ENCODE results near the gene TIE1.

Gene TIE1

DNA sequence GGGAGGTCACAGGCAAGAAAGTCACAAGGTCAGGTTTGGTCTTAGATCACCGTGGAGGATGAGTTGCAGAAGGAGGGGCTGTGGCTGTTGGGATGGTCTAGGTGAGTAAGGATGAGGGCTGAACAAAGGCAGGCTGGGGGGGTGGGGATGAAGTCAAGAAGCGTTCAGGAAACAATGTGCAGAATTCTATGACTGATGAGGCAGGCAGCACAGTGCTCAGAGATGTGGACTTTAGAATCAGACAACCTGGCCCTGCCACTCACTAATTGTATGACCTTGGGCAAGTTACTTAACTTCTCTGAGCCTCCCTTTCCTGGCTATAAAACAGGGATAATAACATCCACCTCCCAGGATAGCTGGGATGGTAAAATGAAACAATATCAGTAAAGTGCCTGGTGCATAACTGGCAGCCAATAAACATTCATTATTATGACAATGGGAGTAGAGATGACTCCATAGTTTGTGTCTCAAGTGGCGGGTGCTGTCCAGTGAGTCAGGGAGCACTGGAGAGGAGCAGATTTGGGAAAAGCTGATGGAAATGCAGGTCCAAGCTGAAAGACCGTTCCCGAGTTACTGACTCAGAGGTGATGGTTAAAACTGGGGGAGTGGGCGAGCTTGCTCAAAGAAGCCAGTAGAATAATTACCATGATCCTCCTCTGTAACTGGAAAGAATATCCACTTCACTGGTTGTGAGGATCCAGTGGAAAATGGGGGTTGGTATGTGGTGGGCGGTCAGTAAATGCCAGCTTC is 2.1 kb downstream of the TIE1 start:
- CTCF ChIA-PET: interaction anchor here (1.0 to 1.5 kb wide), 5 partner anchors 10 to 76 kb away, joined by 3 to 5 read pairs (median 4); no protein-coding TSS in a partner anchor

DNA sequence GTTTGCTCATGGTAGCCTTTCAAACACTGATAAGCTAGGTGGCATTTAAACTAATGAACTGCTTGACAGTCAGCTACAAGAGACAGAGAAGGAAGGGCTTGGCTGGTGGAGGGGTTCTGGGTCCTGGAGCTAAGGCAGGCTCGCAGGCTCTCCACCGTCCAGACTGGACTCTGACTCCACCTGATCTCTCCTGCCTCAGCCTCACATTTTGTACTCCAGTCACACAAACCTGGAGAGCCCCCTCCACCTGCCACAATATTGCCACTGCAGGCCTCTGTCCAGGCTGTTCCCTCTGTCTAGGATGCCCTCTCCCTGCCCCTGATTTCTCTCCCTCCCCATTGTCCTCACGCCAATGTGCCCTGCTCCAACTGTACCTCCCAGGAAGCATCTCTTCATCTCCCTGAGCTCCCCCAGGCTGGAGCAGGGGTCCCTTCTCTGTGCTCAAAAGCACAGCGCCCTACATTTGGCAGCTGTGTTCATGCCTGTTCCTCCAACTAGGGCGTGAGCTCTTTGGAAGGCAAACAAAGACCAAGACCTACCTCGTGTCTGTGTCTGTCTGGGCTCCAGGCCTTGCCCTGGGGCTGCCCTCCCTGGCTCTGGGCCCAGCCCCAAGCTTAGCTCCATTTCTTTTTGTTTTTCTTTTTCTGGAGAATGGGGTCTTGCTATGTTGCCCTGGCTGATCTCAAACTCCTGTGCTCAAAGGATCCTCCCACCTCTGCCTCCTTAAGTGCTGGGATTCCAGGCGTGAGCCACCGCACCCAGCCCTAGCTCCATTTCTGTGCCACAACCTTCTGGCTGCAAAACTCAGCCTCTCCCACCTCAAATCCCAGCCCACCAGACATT is 2.9 kb downstream of the TIE1 start:
- no peaks in the 10 kb centered on the region for H3K27me3 ChIP-seq (replicated peaks in 2 of 5; ENCODE audit: control insufficient read depth in 4 of 5, insufficient read depth in 5 of 5, low read length in 4 of 5)
- no peak for DNase-seq
- WGBS (ENCODE audit: insufficient coverage): 78% methylated on average over 6 of the region's 8 CpGs
- H3K27ac ChIP-seq (ENCODE audit: insufficient read depth in 1 of 2, low read depth in 1 of 2, low read length in 2 of 2, poor library complexity in 1 of 2, severe bottlenecking in 2 of 2): peak overlapping the region in 1 of 2 experiments; percentile 38
- peaks cover 0 to 55% (median 42%) of the 10 kb centered on the region in 4 experiments for H3K4me1 ChIP-seq (ENCODE audit: control extremely low read depth in 1 of 4, control insufficient read depth in 4 of 4, insufficient read depth in 4 of 4, low read length in 3 of 4)
- no peaks in the 10 kb centered on the region for H3K9me3 ChIP-seq (ENCODE audit: control extremely low read depth in 1 of 5, control insufficient read depth in 4 of 5, insufficient read depth in 2 of 5, low read depth in 1 of 5, low read length in 4 of 5)
- POLR2A ChIA-PET: no interaction called here
- peaks cover 0 to 28% (median 12%) of the 10 kb centered on the region in 4 experiments for H3K36me3 ChIP-seq (ENCODE audit: control insufficient read depth in 4 of 4, insufficient read depth in 4 of 4, low read length in 3 of 4)
- H3K4me3 ChIP-seq (ENCODE audit: control insufficient read depth in 1 of 7, extremely low read depth in 1 of 7, insufficient read depth in 4 of 7, low read depth in 2 of 7, low read length in 6 of 7): peak overlapping the region in 1 of 7 experiments; percentile 55
- CTCF ChIA-PET: interaction anchor here (1.0 to 1.5 kb wide), 5 partner anchors 10 to 77 kb away, joined by 3 to 5 read pairs (median 4); no protein-coding TSS in a partner anchor

More for the DNA sequence above, 2.1 kb downstream of the TIE1 start:
- POLR2A ChIA-PET: no interaction called here
- Histone ChIP-seq H3K4me3 (ENCODE audit: control insufficient read depth in 1 of 7, extremely low read depth in 1 of 7, insufficient read depth in 4 of 7, low read depth in 2 of 7, low read length in 6 of 7) (no peak overlapping the region), H3K27ac (ENCODE audit: insufficient read depth in 1 of 2, low read depth in 1 of 2, low read length in 2 of 2, poor library complexity in 1 of 2, severe bottlenecking in 2 of 2) (no peak overlapping the region), H3K4me1 (ENCODE audit: control extremely low read depth in 1 of 4, control insufficient read depth in 4 of 4, insufficient read depth in 4 of 4, low read length in 3 of 4) (peaks cover 0 to 55% (median 42%) of the 10 kb centered on the region in 4 experiments), H3K27me3 (replicated peaks in 2 of 5; ENCODE audit: control insufficient read depth in 4 of 5, insufficient read depth in 5 of 5, low read length in 4 of 5) (no peaks in the 10 kb centered on the region), H3K9me3 (ENCODE audit: control extremely low read depth in 1 of 5, control insufficient read depth in 4 of 5, insufficient read depth in 2 of 5, low read depth in 1 of 5, low read length in 4 of 5) (no peaks in the 10 kb centered on the region), H3K36me3 (ENCODE audit: control insufficient read depth in 4 of 4, insufficient read depth in 4 of 4, low read length in 3 of 4) (peaks cover 0 to 25% (median 11%) of the 10 kb centered on the region in 4 experiments)
- WGBS (ENCODE audit: insufficient coverage): 88% methylated on average over 7 of the region's 7 CpGs
- no peak for DNase-seq

DNA sequence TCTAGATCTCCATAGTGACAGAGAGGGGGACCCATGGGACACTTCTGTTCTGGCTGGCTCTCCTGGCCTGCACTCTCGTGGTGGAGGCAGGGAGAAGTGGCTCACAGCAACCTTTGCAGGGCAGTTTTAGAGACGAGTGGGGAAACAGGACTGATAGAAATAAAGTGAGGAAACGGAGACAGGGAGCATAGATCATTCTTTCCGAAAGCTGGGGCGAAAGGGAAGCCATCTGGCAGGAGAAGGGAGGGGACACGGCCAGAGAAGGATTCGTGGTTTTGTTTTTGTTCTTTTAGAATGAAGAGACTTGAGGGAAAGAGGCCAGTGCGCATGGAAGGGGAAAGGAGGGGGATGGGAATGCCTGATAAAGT is 3.5 kb downstream of the TIE1 start:
- CTCF ChIA-PET: interaction anchor here (1.0 kb wide), 1 partner anchor 27 kb away, joined by 3 read pairs; no protein-coding TSS in a partner anchor
- H3K4me1 ChIP-seq (ENCODE audit: control extremely low read depth in 1 of 4, control insufficient read depth in 4 of 4, insufficient read depth in 4 of 4, low read length in 3 of 4): peaks cover 0 to 54% (median 41%) of the 10 kb centered on the region in 4 experiments
- WGBS (ENCODE audit: insufficient coverage): 4% methylated on average over 7 of the region's 8 CpGs
- no peaks in the 10 kb centered on the region for H3K27me3 ChIP-seq (replicated peaks in 2 of 5; ENCODE audit: control insufficient read depth in 4 of 5, insufficient read depth in 5 of 5, low read length in 4 of 5)
- peak overlapping the region in 1 of 2 experiments; percentile 38 for H3K27ac ChIP-seq (ENCODE audit: insufficient read depth in 1 of 2, low read depth in 1 of 2, low read length in 2 of 2, poor library complexity in 1 of 2, severe bottlenecking in 2 of 2)
- no peaks in the 10 kb centered on the region for H3K9me3 ChIP-seq (ENCODE audit: control extremely low read depth in 1 of 5, control insufficient read depth in 4 of 5, insufficient read depth in 2 of 5, low read depth in 1 of 5, low read length in 4 of 5)
- H3K36me3 ChIP-seq (ENCODE audit: control insufficient read depth in 4 of 4, insufficient read depth in 4 of 4, low read length in 3 of 4): peaks cover 0 to 32% (median 15%) of the 10 kb centered on the region in 4 experiments
- peak in 2 of 3 donors; percentile 28 to 38 for DNase-seq
- POLR2A ChIA-PET: no interaction called here
- H3K4me3 ChIP-seq (ENCODE audit: control insufficient read depth in 1 of 7, extremely low read depth in 1 of 7, insufficient read depth in 4 of 7, low read depth in 2 of 7, low read length in 6 of 7): peak overlapping the region in 3 of 7 experiments; percentile 28 to 55 (median 31)

- peak overlapping the region in 2 of 7 experiments; percentile 28 to 55 for H3K4me3 ChIP-seq (ENCODE audit: control insufficient read depth in 1 of 7, extremely low read depth in 1 of 7, insufficient read depth in 4 of 7, low read depth in 2 of 7, low read length in 6 of 7)
- no peaks in the 10 kb centered on the region for H3K27me3 ChIP-seq (replicated peaks in 2 of 5; ENCODE audit: control insufficient read depth in 4 of 5, insufficient read depth in 5 of 5, low read length in 4 of 5)
- peaks cover 0 to 49% (median 37%) of the 10 kb centered on the region in 4 experiments for H3K4me1 ChIP-seq (ENCODE audit: control extremely low read depth in 1 of 4, control insufficient read depth in 4 of 4, insufficient read depth in 4 of 4, low read length in 3 of 4)
- WGBS (ENCODE audit: insufficient coverage): 97% methylated on average over 30 of the region's 46 CpGs
- no peak for DNase-seq
- H3K36me3 ChIP-seq (ENCODE audit: control insufficient read depth in 4 of 4, insufficient read depth in 4 of 4, low read length in 3 of 4): peaks cover 0 to 37% (median 20%) of the 10 kb centered on the region in 4 experiments
- no peaks in the 10 kb centered on the region for H3K9me3 ChIP-seq (ENCODE audit: control extremely low read depth in 1 of 5, control insufficient read depth in 4 of 5, insufficient read depth in 2 of 5, low read depth in 1 of 5, low read length in 4 of 5)
- POLR2A ChIA-PET: interaction anchor here (1.0 kb wide), 1 partner anchor 68 kb away, joined by 3 read pairs; no protein-coding TSS in a partner anchor
- peak overlapping the region in 1 of 2 experiments; percentile 38 for H3K27ac ChIP-seq (ENCODE audit: insufficient read depth in 1 of 2, low read depth in 1 of 2, low read length in 2 of 2, poor library complexity in 1 of 2, severe bottlenecking in 2 of 2)
- CTCF ChIA-PET: no interaction called here
Observed at GRCh38 chr1:43304771-43305300, 4.1 kb downstream of the TIE1 start.

DNA sequence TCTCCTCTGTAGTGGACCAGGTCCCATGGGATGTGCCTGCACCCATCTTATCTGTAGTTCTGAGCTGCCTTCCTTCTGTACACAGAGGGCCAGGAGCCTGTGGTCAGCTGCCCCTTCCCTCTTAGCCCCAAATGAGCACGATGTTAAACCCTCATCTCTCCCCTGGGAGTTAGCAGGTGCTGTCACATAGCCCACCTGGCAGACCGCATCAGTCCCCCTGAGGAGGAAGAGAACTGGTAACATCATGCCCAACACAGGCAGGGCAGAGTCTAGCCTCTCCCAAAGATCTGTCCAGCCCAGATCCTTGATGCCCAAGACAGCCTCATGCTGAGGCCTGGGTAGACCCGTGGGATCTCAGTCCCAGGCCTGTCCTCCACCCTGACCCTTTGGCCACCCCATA is 4.7 kb downstream of the TIE1 start:
- ChIA-PET CTCF (interaction anchor here (0.7 kb wide), 1 partner anchor 109 kb away, joined by 3 read pairs; no protein-coding TSS in a partner anchor), POLR2A (interaction anchor here (1.0 kb wide), 1 partner anchor 69 kb away, joined by 3 read pairs; no protein-coding TSS in a partner anchor)
- no peak for DNase-seq
- Histone ChIP-seq H3K27ac (ENCODE audit: insufficient read depth in 1 of 2, low read depth in 1 of 2, low read length in 2 of 2, poor library complexity in 1 of 2, severe bottlenecking in 2 of 2) (no peak overlapping the region), H3K4me1 (ENCODE audit: control extremely low read depth in 1 of 4, control insufficient read depth in 4 of 4, insufficient read depth in 4 of 4, low read length in 3 of 4) (peaks cover 0 to 42% (median 31%) of the 10 kb centered on the region in 4 experiments), H3K4me3 (ENCODE audit: control insufficient read depth in 1 of 7, extremely low read depth in 1 of 7, insufficient read depth in 4 of 7, low read depth in 2 of 7, low read length in 6 of 7) (no peak overlapping the region), H3K36me3 (ENCODE audit: control insufficient read depth in 4 of 4, insufficient read depth in 4 of 4, low read length in 3 of 4) (peaks cover 0 to 41% (median 23%) of the 10 kb centered on the region in 4 experiments), H3K27me3 (replicated peaks in 2 of 5; ENCODE audit: control insufficient read depth in 4 of 5, insufficient read depth in 5 of 5, low read length in 4 of 5) (no peaks in the 10 kb centered on the region), H3K9me3 (ENCODE audit: control extremely low read depth in 1 of 5, control insufficient read depth in 4 of 5, insufficient read depth in 2 of 5, low read depth in 1 of 5, low read length in 4 of 5) (no peaks in the 10 kb centered on the region)
- whole genome bisulfite sequencing (ENCODE audit: insufficient coverage): 100% methylated on average over 2 of the region's 3 CpGs

DNA sequence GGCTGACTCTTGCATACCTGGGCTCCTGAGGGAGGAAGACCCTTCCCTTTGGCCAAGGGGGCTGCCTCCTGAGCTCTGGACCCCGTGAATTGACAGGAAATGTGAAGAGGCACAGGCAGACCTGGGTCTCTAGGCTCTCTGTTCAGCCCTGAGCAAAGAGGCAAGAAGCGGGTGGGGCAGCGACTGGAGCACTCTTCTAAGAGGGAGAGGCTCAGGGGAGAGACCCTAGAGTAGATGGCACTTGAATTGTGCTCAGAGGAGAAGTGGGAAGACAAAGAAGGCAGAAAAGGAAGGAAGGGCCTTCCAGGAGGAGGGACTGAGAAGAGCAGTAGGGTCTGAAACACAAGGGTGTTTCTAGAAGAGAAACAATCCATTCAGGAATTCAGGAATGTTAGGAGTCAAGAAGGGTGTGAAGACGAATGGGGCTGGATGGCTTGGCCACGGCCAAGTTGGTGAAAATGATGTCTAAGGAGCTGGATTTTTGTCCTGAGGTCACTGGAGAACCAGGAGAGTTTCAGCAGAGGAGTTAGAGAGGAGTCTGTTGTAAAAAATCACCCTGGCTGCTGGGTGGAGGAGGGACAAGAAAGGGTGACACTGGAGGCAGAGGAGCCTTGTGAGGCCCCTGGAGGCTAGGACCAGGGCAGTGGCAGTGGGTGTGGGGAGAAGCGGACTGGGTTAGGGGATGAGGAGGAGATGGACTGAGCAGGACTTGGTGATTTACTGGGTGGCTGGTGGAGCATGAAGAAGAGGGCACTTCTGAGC is 5.3 kb downstream of the TIE1 start:
- ChIA-PET POLR2A (interaction anchor here (1.0 kb wide), 1 partner anchor 70 kb away, joined by 3 read pairs; no protein-coding TSS in a partner anchor), CTCF (interaction anchor here (0.7 kb wide), 1 partner anchor 109 kb away, joined by 3 read pairs; no protein-coding TSS in a partner anchor)
- WGBS (ENCODE audit: insufficient coverage): 96% methylated on average over 6 of the region's 6 CpGs
- Histone ChIP-seq H3K4me3 (ENCODE audit: control insufficient read depth in 1 of 7, extremely low read depth in 1 of 7, insufficient read depth in 4 of 7, low read depth in 2 of 7, low read length in 6 of 7) (no peak overlapping the region), H3K4me1 (ENCODE audit: control extremely low read depth in 1 of 4, control insufficient read depth in 4 of 4, insufficient read depth in 4 of 4, low read length in 3 of 4) (peaks cover 0 to 36% (median 25%) of the 10 kb centered on the region in 4 experiments), H3K27me3 (replicated peaks in 2 of 5; ENCODE audit: control insufficient read depth in 4 of 5, insufficient read depth in 5 of 5, low read length in 4 of 5) (no peaks in the 10 kb centered on the region), H3K36me3 (ENCODE audit: control insufficient read depth in 4 of 4, insufficient read depth in 4 of 4, low read length in 3 of 4) (peaks cover 2 to 47% (median 26%) of the 10 kb centered on the region in 4 experiments), H3K9me3 (ENCODE audit: control extremely low read depth in 1 of 5, control insufficient read depth in 4 of 5, insufficient read depth in 2 of 5, low read depth in 1 of 5, low read length in 4 of 5) (no peaks in the 10 kb centered on the region), H3K27ac (ENCODE audit: insufficient read depth in 1 of 2, low read depth in 1 of 2, low read length in 2 of 2, poor library complexity in 1 of 2, severe bottlenecking in 2 of 2) (no peak overlapping the region)
- no peak for DNase-seq

All from common myeloid progenitor, CD34-positive (primary cell).